Thymus (tissue), 11 donors: ENCODE measurements around the gene TAB2. TPM values are rescaled to one million over a fixed set of nuclear protein-coding genes. Genes with fewer than 3 reads are reported as not detected.
"Not testable (repeated sequence)": the region's sequence is repeated elsewhere in the genome, so short reads cannot be mapped to it uniquely, and the experiment has no call there.

Source experiments
- DNase-seq, 9 donors: peaks; one replicate each; pipeline ENCODE4 v3.0.0-alpha.2; 2013; ENCODE audit warnings: low spot score in 9 of 9, low read depth in 6 of 9, missing footprints in 1 of 9
- H3K27ac ChIP-seq, 2 donors: one replicate each; pipeline ENCODE4 v1.5.1; 2013; ENCODE audit warnings: control low read depth in 1 of 2, low read depth in 1 of 2, low read length in 1 of 2, mild to moderate bottlenecking in 1 of 2, moderate library complexity in 1 of 2
- H3K27me3 ChIP-seq, 2 donors: one replicate each; pipeline ENCODE4 v1.5.1; 2013; ENCODE audit warnings: low read length in 1 of 2; ENCODE audit not compliant: control insufficient read depth in 2 of 2, insufficient read depth in 1 of 2
- H3K36me3 ChIP-seq, 2 donors: one replicate each; pipeline ENCODE4 v1.5.1; 2013; ENCODE audit warnings: low read length in 1 of 2, mild to moderate bottlenecking in 1 of 2, moderate library complexity in 1 of 2; ENCODE audit not compliant: control insufficient read depth in 2 of 2, insufficient read depth in 2 of 2
- H3K4me1 ChIP-seq, 2 donors: one replicate each; pipeline ENCODE4 v1.5.1; 2013; ENCODE audit warnings: low read length in 2 of 2; ENCODE audit not compliant: control insufficient read depth in 2 of 2, insufficient read depth in 2 of 2
- H3K4me3 ChIP-seq, 2 donors: one replicate each; pipeline ENCODE4 v1.5.1; 2013; ENCODE audit warnings: low read length in 2 of 2, control low read depth in 1 of 2, mild to moderate bottlenecking in 1 of 2
- H3K9me3 ChIP-seq, 2 donors: one replicate each; pipeline ENCODE4 v1.5.1; 2013; ENCODE audit warnings: low read length in 1 of 2, mild to moderate bottlenecking in 1 of 2; ENCODE audit not compliant: control insufficient read depth in 2 of 2, insufficient read depth in 1 of 2
- WGBS: extraction: QIAGEN DNeasy Blood & Tissue Kit; methylation state at CpG from one replicate; pipeline ENCODE4 v1.1.7; 2013; 5-methylcytosine and 5-hydroxymethylcytosine counted together
- polyA plus RNA-seq: library from polyadenylated mRNA; stranded (reverse); fragments of 200-250 nt; gene quantifications from one replicate; pipeline ENCODE4 v1.2.3, GENCODE V29; 2013
- total RNA-seq: library from RNA; stranded (reverse); fragments of 120-200 nt; gene quantifications from one replicate; pipeline ENCODE4 v1.2.4, GENCODE V29; 2013
- donor health status: healthy.

Gene TAB2
- total and polyA plus RNA-seq, 2 donors: 30.8 to 34.3 TPM

GRCh38 chr6:149349279-149349678, 31.8 kb downstream of the TAB2 start:
- not testable (repeated sequence) for DNase-seq, H3K36me3 ChIP-seq, H3K4me1 ChIP-seq, H3K9me3 ChIP-seq, H3K27ac ChIP-seq, H3K4me3 ChIP-seq, H3K27me3 ChIP-seq
- 99% methylated on average over 6 of the region's 6 CpGs for WGBS

- Histone ChIP-seq H3K27ac (no peak overlapping the region), H3K9me3 (no peaks in the 10 kb centered on the region), H3K4me3 (no peak overlapping the region), H3K27me3 (no peaks in the 10 kb centered on the region), H3K4me1 (peaks cover 0 to 7% of the 10 kb centered on the region in 2 donors), H3K36me3 (peaks cover 0 to 3% of the 10 kb centered on the region in 2 donors)
- 55% methylated on average over 2 of the region's 2 CpGs for WGBS
- DNase-seq: peak in 4 of 9 donors; percentile 23 to 54 (median 30)
These were observed 36.5 kb downstream of the TAB2 start for GRCh38 chr6:149354009-149354408.

- Histone ChIP-seq H3K27ac (no peak overlapping the region), H3K4me3 (no peak overlapping the region), H3K9me3 (peaks cover 0 to 2% of the 10 kb centered on the region in 2 donors), H3K4me1 (peaks cover 0 to 12% of the 10 kb centered on the region in 2 donors), H3K27me3 (no peaks in the 10 kb centered on the region), H3K36me3 (peaks cover 0 to 6% of the 10 kb centered on the region in 2 donors)
- 96% methylated on average over 6 of the region's 6 CpGs for WGBS
- no peak for DNase-seq
These were observed 38.7 kb downstream of the TAB2 start for GRCh38 chr6:149356081-149356750.

GRCh38 chr6:149357726-149358538, 40.4 kb downstream of the TAB2 start:
- peaks cover 0 to 11% of the 10 kb centered on the region in 2 donors for H3K36me3 ChIP-seq
- H3K4me3 ChIP-seq: no peak overlapping the region
- peaks cover 0 to 5% of the 10 kb centered on the region in 2 donors for H3K9me3 ChIP-seq
- H3K27ac ChIP-seq: no peak overlapping the region
- H3K27me3 ChIP-seq: no peaks in the 10 kb centered on the region
- H3K4me1 ChIP-seq: peaks cover 0 to 10% of the 10 kb centered on the region in 2 donors
- WGBS: 94% methylated on average over 17 of the region's 17 CpGs
- DNase-seq: no peak

GRCh38 chr6:149359440-149359839, 41.9 kb downstream of the TAB2 start:
- no peak for DNase-seq
- H3K36me3 ChIP-seq: peaks cover 0 to 11% of the 10 kb centered on the region in 2 donors
- H3K4me3 ChIP-seq: no peak overlapping the region
- no peaks in the 10 kb centered on the region for H3K27me3 ChIP-seq
- H3K4me1 ChIP-seq: peaks cover 0 to 7% of the 10 kb centered on the region in 2 donors
- H3K9me3 ChIP-seq: peaks cover 0 to 5% of the 10 kb centered on the region in 2 donors
- H3K27ac ChIP-seq: no peak overlapping the region

- H3K27me3 ChIP-seq: no peaks in the 10 kb centered on the region
- peaks cover 0 to 5% of the 10 kb centered on the region in 2 donors for H3K9me3 ChIP-seq
- no peak overlapping the region for H3K27ac ChIP-seq
- DNase-seq: no peak
- H3K4me1 ChIP-seq: peaks cover 0 to 7% of the 10 kb centered on the region in 2 donors
- 99% methylated on average over 3 of the region's 3 CpGs for WGBS
- H3K36me3 ChIP-seq: peaks cover 0 to 11% of the 10 kb centered on the region in 2 donors
- no peak overlapping the region for H3K4me3 ChIP-seq
These were observed 43.0 kb downstream of the TAB2 start for GRCh38 chr6:149360536-149360935.

- WGBS: 98% methylated on average over 5 of the region's 5 CpGs
- peaks cover 7 to 20% of the 10 kb centered on the region in 2 donors for H3K4me1 ChIP-seq
- H3K9me3 ChIP-seq: peaks cover 0 to 5% of the 10 kb centered on the region in 2 donors
- no peak overlapping the region for H3K27ac ChIP-seq
- peaks cover 0 to 8% of the 10 kb centered on the region in 2 donors for H3K36me3 ChIP-seq
- no peak for DNase-seq
- no peak overlapping the region for H3K4me3 ChIP-seq
- no peaks in the 10 kb centered on the region for H3K27me3 ChIP-seq
These were observed 44.8 kb downstream of the TAB2 start for GRCh38 chr6:149362289-149362688.

- 99% methylated on average over 1 of the region's 1 CpG for WGBS
- H3K4me1 ChIP-seq: peaks cover 12 to 24% of the 10 kb centered on the region in 2 donors
- H3K27ac ChIP-seq: no peak overlapping the region
These were observed 45.6 kb downstream of the TAB2 start for GRCh38 chr6:149363154-149363553.

GRCh38 chr6:149364557-149364956, 47.0 kb downstream of the TAB2 start:
- no peak for DNase-seq
- 95% methylated on average over 2 of the region's 2 CpGs for WGBS
- Histone ChIP-seq H3K4me1 (peaks cover 13 to 24% of the 10 kb centered on the region in 2 donors), H3K27me3 (no peaks in the 10 kb centered on the region), H3K27ac (no peak overlapping the region), H3K4me3 (no peak overlapping the region), H3K36me3 (peaks cover 0 to 8% of the 10 kb centered on the region in 2 donors), H3K9me3 (peaks cover 0 to 5% of the 10 kb centered on the region in 2 donors)

More at GRCh38 chr6:149363154-149363553, 45.6 kb downstream of the TAB2 start:
- Histone ChIP-seq H3K36me3 (peaks cover 0 to 8% of the 10 kb centered on the region in 2 donors), H3K9me3 (peaks cover 0 to 5% of the 10 kb centered on the region in 2 donors), H3K27me3 (no peaks in the 10 kb centered on the region), H3K4me3 (no peak overlapping the region)
- no peak for DNase-seq
